Left kidney (tissue), 2 donors: ENCODE results near the gene CPLANE2. TPM values are rescaled to one million over a fixed set of nuclear protein-coding genes. Genes with fewer than 3 reads are reported as not detected.
A peak's percentile ranks its signal among the peaks of the same experiment; 100 is the strongest.
"Not testable (repeated sequence)": the region's sequence is repeated elsewhere in the genome, so short reads cannot be mapped to it uniquely, and the experiment has no call there.

ENCODE experiments used
- DNase-seq: peaks from one replicate; pipeline ENCODE4 v3.0.0-alpha.2; 2013
- polyA plus RNA-seq: library from polyadenylated mRNA; unstranded; fragments of 120-200 nt; gene quantifications from one replicate; pipeline ENCODE4 v1.2.1, GENCODE V29; 2013; ENCODE audit not compliant: insufficient read length

The CPLANE2 gene
- polyA plus RNA-seq, 1 donor, result 4.8 TPM

DNA sequence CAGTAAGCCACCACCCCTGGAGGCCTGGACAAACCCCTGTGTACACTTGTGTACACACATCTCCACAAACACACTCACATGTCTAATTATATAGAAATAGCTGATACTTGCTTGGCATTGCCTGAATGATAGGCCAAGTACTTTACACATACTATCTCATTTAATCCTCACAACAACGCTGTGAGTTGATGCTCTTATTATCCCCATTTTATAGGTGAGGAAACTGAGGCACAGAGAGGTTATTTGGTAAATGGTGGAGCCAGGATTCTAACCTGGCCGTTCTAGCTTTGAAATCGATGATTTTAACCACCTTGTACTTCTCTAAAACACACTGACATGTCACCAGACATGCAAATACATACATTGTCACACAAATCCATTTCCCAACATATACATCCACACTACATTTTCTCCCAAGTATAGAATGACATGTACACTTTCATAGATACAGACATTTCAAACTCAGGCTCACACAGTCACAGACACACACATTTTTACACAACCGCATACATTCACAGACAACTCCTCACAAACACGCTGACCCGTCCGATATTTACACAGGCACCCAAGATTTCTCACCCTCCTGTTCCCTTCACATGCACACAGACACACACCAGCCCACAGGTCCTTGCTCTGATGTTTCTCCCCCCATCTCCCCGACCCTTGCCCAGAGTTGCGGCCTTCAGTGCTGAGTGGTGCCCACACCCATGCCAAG lies 27.7 kb downstream of the CPLANE2 start:
- no peak for DNase-seq

DNA sequence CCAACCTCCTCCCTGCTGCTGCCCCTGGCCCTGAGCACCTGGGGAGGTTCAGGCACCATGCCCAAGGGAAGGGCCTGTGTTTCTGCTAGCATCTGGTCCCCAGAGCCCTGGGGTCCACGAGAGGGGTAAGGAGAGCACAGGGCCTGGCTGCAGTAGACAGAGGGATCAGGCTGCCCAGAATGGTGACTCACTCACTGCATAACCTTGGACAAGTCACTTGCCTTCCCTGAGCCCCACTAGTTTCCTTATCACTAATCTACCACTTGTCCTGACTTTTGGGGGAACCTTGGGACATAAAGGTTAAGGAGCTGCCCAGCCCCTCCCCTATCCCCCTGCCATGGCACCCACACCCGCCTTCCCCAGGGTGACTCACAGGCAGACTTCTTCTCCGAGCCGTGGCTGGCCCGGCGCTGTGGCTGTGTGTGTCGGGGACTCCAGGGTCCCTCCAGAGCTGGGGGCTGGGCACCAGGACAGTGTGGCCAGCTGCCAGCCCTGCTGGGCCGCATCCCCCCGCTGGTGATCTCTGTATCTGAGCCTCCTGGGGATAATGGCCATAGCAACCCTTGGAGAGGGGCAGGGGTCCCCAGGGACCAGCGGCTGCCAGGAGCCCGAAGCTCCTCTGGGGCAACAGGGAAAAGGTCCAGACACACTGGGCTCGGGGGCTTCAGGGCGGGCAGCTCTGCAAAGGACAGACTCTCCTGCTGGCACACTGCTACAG lies 28.6 kb downstream of the CPLANE2 start:
- DNase-seq, result no peak

DNA sequence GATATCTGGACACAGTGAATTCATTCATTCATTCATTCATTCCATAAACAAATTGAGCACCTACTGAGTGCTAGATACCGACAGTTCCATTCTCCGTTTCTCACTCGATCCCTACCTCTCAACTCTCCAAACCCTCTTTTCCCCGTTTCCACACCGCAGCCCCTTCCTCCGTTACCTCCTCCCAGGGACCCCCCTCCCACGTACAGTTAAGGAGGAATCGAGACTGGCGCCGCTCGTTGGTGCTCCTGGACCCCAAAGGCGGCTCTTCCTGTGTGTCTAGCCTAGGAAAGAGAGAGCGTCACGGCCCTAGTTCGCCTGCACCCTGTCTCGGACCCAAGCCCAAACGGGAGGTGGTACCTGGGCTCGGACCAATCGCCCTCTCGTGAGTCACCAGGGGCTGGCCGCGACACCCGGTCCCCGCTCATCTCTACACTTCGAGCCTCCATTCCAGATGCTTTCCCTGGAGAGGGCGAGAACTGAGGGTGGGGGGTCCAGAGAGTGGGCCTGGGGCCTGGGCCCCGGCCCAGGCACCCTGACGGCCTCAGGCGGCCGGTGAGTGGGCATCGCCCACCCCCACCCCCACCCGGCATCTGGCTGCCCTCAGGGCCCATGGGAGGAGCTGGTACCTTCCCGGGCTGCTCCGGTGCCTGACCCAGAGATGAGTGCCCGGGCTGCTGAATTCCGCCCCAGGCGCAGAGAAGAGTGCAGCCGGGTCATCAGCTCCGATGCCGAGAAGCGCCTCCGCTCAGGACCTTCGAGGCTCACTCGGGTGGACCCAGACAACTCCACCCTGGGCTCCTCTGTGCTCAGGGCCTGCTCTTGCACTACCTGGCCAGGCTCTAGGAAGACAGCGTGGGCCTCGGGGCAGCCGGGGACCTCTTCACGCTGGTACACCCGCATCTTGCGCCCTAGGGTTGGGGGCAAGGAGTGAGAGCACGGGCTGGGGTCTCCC lies 29.4 kb downstream of the CPLANE2 start:
- DNase-seq, result no peak

DNA sequence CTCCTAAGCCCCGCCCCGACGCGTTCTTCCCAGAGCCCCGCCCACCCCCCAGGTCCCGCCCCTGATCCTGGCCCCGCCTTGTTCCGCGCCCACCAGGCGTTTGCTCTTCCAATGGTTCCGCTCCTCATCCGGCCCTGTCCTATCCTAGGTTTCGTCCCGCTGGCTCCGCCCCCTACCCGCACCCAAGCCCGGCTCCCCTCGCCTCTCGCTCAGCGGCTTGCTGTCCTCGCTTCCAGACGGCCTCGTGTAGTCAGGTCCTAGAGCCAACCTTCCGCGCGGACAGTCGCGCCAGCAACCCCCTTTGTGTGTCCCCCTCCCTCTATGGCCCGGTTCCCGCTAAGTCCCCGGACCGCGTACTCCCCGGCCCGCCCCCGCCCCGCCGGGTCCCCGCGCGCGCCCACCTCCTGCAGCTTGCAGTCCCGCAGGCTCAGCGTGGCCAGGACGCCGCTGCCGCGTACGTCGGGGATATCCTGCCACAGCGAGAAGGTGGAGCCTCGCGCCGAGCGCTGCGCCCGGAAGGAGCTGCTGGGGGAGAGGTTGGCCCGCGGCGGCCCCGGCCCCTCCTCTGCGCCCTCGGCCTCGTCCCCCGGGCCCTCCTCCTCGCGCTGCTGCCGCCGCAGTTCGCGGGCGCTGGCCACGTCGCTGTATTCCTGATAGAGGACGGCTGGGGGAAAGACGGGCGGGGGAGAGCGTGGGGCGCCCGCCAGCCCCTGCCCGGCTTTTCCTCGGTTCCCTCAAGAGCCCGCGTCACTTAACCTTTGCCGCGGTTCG lies 30.3 kb downstream of the CPLANE2 start:
- peak; percentile 95 for DNase-seq

DNA sequence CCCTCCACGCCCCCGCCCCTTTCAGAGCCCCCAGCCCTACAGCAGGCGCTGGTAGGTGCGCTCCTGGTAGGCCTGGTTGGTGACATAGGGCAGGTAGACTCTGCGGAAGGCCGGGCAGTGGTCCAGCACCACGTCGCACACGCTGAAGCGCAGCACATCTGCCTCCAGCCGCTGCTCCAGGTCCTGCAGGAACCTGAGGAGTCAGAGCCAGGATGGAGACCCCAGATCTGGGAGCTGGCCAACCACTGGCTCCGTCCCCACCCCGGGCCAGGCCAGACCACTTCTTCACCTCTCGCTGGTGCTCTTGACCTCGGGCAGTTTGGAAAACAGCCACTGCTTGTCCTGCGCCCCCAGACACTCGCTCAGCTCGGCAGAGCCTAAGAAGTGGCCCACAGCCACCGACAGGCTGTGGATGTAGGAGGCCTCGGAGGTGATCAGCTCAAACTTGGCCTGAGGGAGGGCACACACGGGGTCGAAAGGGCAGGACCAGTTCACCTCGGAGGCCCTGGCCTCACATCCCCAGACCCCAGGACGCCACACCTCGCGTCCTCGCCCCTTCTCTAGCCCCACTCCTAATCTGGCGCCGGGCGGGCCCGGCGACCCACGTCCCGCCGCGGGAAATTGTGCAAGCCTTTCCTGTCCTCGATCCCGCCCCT lies 31.0 kb downstream of the CPLANE2 start:
- DNase-seq, result no peak

DNA sequence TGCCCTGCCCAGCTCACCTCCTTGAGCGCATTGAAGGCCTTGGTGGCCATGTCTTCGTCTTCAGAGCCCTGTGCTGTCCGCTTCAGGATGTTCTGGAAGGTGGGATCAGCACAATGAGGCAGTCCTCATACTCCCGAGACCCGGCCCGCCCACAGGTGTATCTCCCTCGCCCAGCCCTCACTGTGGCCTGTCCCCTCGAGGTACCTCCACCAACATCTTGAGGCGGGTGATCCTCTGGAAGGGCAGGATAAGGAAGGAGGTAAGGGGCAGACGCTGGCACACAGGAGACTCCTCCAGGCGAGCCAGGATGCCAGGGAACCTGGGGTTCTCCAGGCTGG lies 31.7 kb downstream of the CPLANE2 start:
- DNase-seq, result no peak

DNA sequence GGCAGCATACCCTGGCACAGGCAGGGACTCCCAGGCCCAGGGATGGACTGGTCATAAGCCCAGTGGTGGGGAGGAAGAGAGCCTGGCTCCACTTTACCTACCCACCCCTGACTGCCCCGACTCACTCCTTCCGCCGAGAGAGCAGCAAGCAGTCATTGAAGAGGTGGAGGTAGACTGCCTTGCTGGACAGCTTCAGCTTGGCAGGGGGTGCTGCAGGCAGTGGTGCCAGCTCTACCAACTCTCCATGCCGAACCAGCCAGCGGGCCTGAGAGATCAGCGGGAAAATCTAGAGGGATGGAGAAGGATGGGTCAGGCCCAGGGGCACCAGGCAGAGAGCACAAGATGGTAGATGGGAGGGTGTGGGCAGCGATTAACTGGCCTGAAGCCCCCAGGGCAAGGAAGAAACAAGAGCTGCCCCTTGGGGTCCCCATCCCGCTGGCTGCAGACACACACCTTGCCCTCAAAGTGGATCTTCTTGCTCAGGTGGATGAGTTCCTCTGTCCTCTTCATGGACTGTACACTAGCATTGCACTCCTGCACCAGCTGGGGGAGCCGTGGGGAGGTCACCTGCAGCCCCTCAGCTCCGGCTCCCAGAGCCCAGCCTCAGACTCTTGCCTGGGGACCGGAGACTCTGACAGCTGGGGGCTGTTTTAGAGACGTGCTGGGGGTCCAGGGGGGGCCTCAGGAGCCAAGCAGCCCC lies 32.2 kb downstream of the CPLANE2 start:
- no peak for DNase-seq

DNA sequence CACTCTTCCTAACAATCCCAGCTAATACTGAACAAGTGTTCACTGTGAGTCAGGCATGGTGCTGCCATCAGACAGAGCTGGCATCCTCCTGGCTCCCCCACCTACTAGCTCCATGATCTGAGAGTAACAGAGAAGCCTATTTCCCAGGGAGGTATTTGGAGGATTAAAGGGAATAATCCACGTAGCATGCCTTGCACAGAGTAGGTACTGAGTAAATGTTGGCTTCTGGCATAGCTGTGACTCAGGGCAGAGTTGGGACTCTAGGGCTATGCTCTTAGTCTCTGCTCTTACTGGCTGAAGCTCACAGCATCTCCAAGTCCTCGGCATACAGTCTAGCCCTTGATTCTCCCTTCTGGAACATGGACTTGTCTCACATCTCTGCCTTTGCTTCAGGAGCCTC lies 32.8 kb downstream of the CPLANE2 start:
- no peak for DNase-seq

DNA sequence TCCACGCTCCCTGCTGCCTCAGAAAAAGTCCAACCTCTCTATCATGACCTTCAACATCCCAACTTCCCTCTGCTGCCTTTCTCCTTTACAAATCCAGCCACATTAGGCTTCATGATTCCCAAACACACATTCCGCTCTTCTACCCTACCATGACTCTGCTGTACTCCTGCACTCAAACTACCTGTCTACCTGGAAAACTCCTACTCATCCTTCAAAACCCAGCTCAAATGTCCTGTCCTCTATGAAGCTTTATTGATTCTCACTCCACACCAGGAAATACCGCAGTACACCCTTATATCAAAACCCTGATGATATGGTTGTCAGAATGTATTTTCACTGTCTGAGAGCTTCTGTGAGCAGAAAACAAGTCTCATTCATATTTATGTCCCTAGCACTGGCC lies 33.4 kb downstream of the CPLANE2 start:
- no peak for DNase-seq

DNA sequence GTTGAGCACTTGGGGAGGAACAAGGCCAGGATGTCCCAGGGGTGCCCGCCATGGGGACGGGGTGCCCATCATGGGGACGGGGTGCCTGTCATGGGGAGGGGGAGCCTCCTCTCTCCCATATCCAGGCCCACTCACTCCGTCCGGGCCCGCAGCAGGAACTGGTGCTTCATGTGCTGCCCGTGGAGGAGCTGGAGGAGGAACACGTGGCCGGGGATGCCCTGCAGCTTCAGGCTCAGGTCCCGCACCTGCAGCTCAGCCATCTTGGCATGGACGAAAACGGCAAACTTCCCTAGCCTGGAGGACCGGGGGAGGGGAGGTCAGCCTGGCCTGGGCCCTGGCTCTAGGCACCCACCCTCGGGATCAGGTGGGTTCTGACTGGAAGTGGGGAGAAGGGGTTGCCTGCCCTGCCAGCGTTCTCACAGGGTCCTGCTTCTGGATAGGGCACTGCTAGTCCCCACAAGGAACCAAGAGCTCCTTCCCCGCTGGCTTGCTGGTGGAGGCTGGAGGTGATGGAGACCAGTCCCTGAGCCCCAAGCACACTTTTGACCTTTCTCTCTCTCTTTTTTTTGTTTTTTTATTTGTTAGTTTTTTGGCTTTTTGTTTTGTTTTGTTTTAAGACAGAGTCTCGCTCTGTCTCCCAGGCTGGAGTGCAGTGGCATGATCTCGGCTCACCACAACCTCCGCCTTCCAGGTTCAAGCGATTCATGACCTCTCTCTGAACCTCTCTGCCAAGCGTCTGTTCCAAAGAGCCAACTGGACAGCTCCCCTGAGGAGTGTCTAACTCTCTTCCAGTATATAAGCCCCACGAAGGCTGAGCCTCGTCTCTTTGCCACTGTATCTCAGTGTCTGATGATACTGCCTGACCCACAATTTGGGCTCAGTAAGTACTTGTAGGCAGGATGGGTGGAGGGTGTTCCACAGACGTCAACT lies 34.4 kb downstream of the CPLANE2 start:
- DNase-seq, result no peak

DNA sequence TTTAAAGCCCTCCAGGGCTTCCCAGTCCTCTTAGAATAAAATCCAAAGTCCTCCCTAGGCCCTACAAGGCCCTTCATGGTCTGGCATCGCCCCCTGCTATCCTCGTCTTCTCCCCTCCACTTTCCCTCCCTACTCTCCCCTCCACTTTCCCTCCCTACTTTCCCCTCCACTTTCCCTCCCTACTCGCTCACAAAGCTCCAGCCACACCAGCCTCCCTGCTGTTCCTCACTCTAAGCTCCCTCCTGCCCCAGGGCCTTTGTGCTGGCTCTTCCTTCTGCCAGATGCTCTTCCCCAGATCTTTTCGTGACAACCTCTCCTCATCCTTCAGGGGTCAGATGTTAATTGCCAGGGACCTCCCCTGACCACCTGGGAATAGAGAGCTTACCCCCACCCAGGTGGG lies 37.3 kb downstream of the CPLANE2 start:
- no peak for DNase-seq

DNA sequence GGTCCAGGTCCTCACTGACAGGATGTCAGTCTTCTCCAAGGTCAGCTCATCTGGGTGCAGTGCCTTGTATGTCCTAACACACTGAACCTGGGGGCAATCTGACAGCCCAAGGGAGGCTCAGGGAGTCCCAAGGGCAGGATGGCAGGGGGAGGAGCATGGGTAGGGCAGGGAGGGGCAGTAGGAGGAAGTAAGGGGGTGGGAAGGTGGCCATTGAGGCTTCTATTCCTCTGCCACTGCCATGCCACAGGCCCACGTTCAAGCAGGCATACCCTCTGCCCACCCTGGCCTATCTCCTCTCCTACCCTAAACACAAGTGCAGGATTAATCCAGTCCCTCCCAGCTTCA lies 37.9 kb downstream of the CPLANE2 start:
- no peak for DNase-seq

DNA sequence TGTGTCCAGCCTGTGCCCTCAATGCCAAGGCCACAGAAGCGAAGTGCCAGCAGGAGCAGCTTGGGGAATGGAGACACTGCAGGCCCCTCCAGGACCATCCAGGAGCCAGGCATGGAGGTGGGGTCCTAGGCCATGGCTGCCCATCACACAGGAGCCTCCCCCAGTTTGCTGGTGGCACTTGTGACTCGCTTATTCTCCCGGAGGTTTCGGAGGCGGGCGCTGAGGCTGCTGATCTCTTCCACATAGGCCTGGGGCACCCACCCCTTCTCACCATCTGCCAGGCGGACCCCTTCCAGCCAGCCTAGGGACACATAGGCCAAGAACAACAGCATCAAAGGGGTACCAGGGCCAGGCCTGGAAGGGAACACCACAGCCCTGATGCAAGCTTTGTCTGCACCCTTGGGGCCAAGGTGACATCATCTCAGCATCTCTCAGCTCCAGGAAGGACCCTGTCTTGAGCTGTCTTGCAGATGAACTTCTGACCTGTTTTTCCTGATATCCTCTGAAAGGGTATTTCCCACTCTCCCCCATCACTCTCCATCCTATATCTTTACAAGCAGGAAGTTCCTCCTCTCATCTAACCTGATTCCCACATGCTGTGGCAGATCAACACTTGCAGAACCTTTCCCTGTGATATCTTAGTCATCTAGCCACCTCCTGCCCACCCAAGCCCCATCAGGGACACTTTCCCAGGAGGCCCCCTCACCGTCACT lies 38.4 kb downstream of the CPLANE2 start:
- DNase-seq, result no peak

DNA sequence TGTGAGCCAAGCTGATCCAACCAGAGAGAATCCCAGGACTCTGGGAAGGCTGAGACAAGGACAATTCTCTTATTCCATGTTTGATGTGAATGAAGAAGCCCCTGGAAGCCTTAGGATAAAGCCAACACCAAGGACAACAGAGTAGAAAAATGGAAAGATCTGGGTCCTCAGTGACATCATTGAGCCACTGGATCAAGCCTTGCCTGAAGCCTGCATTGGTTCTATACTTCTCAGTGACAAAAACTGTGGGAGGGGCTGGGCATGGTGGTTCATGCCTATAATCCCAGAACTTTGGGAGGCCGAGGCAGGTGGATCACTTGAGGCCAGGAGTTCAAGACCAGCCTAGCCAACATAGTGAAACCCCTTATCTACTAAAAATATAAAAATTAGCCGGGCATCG lies 40.1 kb downstream of the CPLANE2 start:
- DNase-seq, result no peak

DNA sequence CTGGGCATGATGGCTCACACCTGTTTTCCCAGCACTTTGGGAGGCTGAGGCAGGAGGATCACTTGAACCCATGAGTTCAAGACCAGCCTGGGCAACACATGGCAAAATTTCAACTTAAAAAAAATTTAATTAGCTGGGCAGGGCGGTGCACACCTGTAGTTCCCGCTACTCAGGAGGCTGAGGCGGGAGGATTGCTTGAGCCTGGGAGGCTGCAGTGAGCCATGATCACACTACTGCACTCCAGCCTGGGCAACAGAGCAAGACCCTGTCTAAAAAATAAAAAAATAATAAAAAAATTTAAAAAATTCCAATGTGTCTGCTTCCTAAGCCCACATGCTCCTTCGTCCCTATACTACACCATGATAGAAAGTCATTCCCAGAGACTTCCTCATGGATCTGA lies 40.8 kb downstream of the CPLANE2 start:
- not testable (repeated sequence) for DNase-seq

DNA sequence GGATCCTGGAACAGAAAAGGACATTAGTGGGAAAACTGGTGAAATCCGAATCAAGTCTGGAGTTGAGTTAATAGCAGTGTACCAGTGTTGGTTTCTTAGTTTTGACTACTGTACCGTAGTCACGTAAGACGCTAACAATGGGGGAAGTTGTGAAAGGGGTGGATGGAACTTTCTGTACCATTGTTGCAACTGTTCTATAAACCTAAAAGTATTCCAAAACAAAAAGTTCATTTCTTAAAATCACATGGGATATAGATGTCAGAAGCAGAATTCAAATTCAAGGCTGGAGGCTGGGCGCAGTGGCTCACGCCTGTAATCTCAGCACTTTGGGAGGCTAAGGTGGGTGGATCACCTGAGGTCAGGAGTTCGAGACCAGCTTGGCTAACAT lies 41.5 kb downstream of the CPLANE2 start:
- no peak for DNase-seq

DNA sequence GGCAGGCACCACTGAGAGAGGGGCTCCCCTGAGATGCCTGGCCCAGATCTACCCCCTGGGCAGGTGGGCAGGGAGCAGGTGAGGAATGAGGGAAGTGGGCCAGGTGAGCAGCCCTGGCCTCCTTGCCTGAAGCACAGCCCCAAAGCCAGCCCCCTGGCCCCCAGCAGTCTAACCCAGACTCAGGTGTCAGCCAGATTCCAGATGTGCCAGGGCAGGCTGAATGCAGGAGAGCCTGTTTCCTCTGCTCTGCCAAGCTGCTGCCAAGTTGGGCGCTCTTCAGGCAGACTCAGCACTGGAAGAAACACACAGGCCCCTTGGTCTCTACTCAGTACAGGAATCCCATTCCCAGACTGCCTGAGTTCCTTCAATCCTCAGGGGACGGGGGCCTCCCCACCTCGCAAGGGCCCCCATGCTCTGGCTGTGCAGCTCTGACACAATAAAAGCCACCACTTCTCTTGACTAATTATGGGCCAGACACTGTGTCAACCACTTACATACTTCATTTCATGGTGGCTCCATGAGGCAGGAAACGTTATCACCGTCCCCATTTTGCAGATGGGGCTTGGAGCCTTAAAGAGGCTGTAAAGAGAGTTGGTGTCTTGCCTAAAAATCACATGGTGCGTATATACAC lies 45.0 kb downstream of the CPLANE2 start:
- no peak for DNase-seq

DNA sequence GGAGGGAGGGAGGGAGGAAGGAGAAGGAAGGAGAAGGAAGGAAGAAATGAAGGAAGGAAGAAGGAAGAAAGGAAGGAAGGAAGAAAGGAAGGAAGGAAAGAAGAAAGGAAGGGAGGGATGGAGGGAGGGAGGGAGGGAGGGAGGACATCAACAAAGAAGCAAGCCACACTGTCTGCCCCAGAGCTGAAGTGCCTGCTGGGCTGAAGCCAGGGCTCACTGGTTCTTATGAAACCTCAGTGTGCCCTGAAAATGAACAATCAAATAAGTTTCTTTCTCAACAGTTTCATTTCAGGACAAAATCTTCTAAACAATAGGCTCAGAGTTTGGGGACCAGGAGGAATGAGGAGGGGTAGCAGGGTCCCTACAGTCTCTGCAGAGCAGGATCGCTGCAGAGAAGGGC lies 45.7 kb downstream of the CPLANE2 start:
- no peak for DNase-seq
